H9 (cell line): ENCODE data around the gene ABHD1. TPM values are rescaled to one million over a fixed set of nuclear protein-coding genes. Genes with fewer than 3 reads are reported as not detected.

Experiments
- DNase-seq: peaks from one replicate; pipeline ENCODE4 v3.0.0-alpha.2; 2017
- H2AFZ ChIP-seq: one replicate; pipeline ENCODE4 v1.6.1; 2013; ENCODE audit warnings: mild to moderate bottlenecking, low read length, control low read depth, moderate library complexity
- H2AK5ac ChIP-seq: 2 replicates; pipeline ENCODE4 v1.6.1; 2013; ENCODE audit warnings: low read length, control low read depth, mixed read lengths; ENCODE audit not compliant: insufficient read length
- H2BK120ac ChIP-seq: one replicate; pipeline ENCODE4 v1.6.1; 2013; ENCODE audit warnings: low read depth, mild to moderate bottlenecking, low read length, control low read depth, inconsistent platforms; ENCODE audit not compliant: poor library complexity, severe bottlenecking
- H2BK12ac ChIP-seq: 2 replicates; pipeline ENCODE4 v1.6.1; 2013; ENCODE audit warnings: low read length, control low read depth, mixed read lengths, low read depth; ENCODE audit not compliant: insufficient read length
- H2BK15ac ChIP-seq: 2 replicates; pipeline ENCODE4 v1.6.1; 2013; ENCODE audit warnings: low read depth, low read length, control low read depth
- H2BK20ac ChIP-seq: one replicate; pipeline ENCODE4 v1.6.1; 2013; ENCODE audit warnings: low read depth, mild to moderate bottlenecking, low read length, control low read depth, inconsistent platforms; ENCODE audit not compliant: poor library complexity, severe bottlenecking
- H2BK5ac ChIP-seq: 2 replicates; pipeline ENCODE4 v1.6.1; 2013; ENCODE audit warnings: low read length, control low read depth, mixed read lengths; ENCODE audit not compliant: insufficient read length
- H3K14ac ChIP-seq: 2 replicates; pipeline ENCODE4 v1.6.1; 2013; ENCODE audit warnings: low read length, control low read depth; ENCODE audit not compliant: insufficient read depth
- H3K18ac ChIP-seq: 2 replicates; pipeline ENCODE4 v1.6.1; 2013; ENCODE audit warnings: low read depth, mild to moderate bottlenecking, mixed read lengths, low read length, control low read depth; ENCODE audit not compliant: insufficient read length
- H3K23ac ChIP-seq: 2 replicates; pipeline ENCODE4 v1.6.1; 2013; ENCODE audit warnings: low read length, control low read depth, mixed read lengths, low read depth; ENCODE audit not compliant: insufficient read length
- H3K23me2 ChIP-seq: 2 replicates; pipeline ENCODE4 v1.6.1; 2013; ENCODE audit warnings: low read depth, mild to moderate bottlenecking, mixed read lengths, low read length, control low read depth; ENCODE audit not compliant: insufficient read length, poor library complexity, severe bottlenecking
- H3K27ac ChIP-seq: 2 replicates; pipeline ENCODE4 v1.5.1; 2013; ENCODE audit warnings: low read length, control low read depth, mixed read lengths, low read depth; ENCODE audit not compliant: insufficient read length
- H3K27me3 ChIP-seq: 2 replicates; pipeline ENCODE4 v1.6.1; 2013; ENCODE audit warnings: low read length, control low read depth, inconsistent platforms; ENCODE audit not compliant: insufficient read depth
- H3K4ac ChIP-seq: 2 replicates; pipeline ENCODE4 v1.6.1; 2013; ENCODE audit warnings: low read depth, mild to moderate bottlenecking, control low read depth, inconsistent platforms, low read length, moderate library complexity
- H3K4me1 ChIP-seq: 2 replicates; pipeline ENCODE4 v1.6.1; 2013; ENCODE audit warnings: low read length, control low read depth, inconsistent platforms; ENCODE audit not compliant: insufficient read depth
- H3K4me2 ChIP-seq: 2 replicates; pipeline ENCODE4 v1.6.1; 2013; ENCODE audit warnings: low read length, control low read depth, mixed read lengths; ENCODE audit not compliant: insufficient read length, insufficient read depth
- H3K56ac ChIP-seq: 2 replicates; pipeline ENCODE4 v1.6.1; 2013; ENCODE audit warnings: low read depth, mild to moderate bottlenecking, mixed read lengths, low read length, control low read depth; ENCODE audit not compliant: insufficient read length
- H3K79me1 ChIP-seq: 2 replicates; pipeline ENCODE4 v1.6.1; 2013; ENCODE audit warnings: low read depth, mild to moderate bottlenecking, moderate library complexity, low read length, control low read depth, inconsistent platforms; ENCODE audit not compliant: insufficient read depth, poor library complexity, severe bottlenecking
- H3K79me2 ChIP-seq: 2 replicates; pipeline ENCODE4 v1.6.1; 2013; ENCODE audit warnings: low read length, control low read depth, inconsistent platforms; ENCODE audit not compliant: insufficient read depth
- H3K9ac ChIP-seq: 2 replicates; pipeline ENCODE4 v1.6.1; 2013; ENCODE audit warnings: low read length, control low read depth, mixed read lengths; ENCODE audit not compliant: insufficient read length; ENCODE audit errors: extremely low read depth
- H3K9me3 ChIP-seq: one replicate; pipeline ENCODE4 v1.6.1; 2013; ENCODE audit warnings: low read depth, low read length, inconsistent platforms; ENCODE audit not compliant: control insufficient read depth
- H3T11ph ChIP-seq: one replicate; pipeline ENCODE4 v1.6.1; 2013; ENCODE audit warnings: mild to moderate bottlenecking, low read length, control low read depth, inconsistent platforms
- H4K20me1 ChIP-seq: one replicate; pipeline ENCODE4 v1.6.1; 2013; ENCODE audit not compliant: control insufficient read depth, insufficient read length, insufficient read depth
- H4K5ac ChIP-seq: 2 replicates; pipeline ENCODE4 v1.6.1; 2013; ENCODE audit warnings: low read depth, mild to moderate bottlenecking, mixed read lengths, low read length, control low read depth; ENCODE audit not compliant: insufficient read length
- H4K8ac ChIP-seq: replicated peaks from 2 replicates; pipeline ENCODE4 v1.6.1; 2013; ENCODE audit warnings: low read length, control low read depth, mixed read lengths, low read depth; ENCODE audit not compliant: insufficient read length
- H4K91ac ChIP-seq: 2 replicates; pipeline ENCODE4 v1.6.1; 2013; ENCODE audit warnings: low read depth, mild to moderate bottlenecking, moderate library complexity, mixed read lengths, low read length, control low read depth; ENCODE audit not compliant: insufficient read length
- H3K27ac Mint-ChIP-seq, 3 experiments: 2 replicates in 2 of 3; 3 replicates in 1 of 3; pipeline ENCODE4 v1.8.0; 2020 to 2021; ENCODE audit warnings: mixed read lengths in 3 of 3, mild to moderate bottlenecking in 1 of 3, moderate library complexity in 1 of 3
- H3K27me3 Mint-ChIP-seq: 2 replicates; pipeline ENCODE4 v1.8.0; 2021; ENCODE audit warnings: low read depth, mild to moderate bottlenecking, moderate library complexity, mixed read lengths
- H3K36me3 Mint-ChIP-seq, 3 experiments: 2 replicates in 2 of 3; 3 replicates in 1 of 3; pipeline ENCODE4 v1.8.0; 2020 to 2021; ENCODE audit warnings: low read depth in 3 of 3, mixed read lengths in 3 of 3; ENCODE audit not compliant: insufficient read depth in 1 of 3
- H3K4me1 Mint-ChIP-seq, 2 experiments: 2 replicates each; pipeline ENCODE4 v1.8.0; 2020; ENCODE audit warnings: mixed read lengths in 2 of 2
- H3K4me3 Mint-ChIP-seq, 2 experiments: 2 replicates in 1 of 2; 3 replicates in 1 of 2; pipeline ENCODE4 v1.8.0; 2020 to 2021; ENCODE audit warnings: mild to moderate bottlenecking in 2 of 2, mixed read lengths in 2 of 2, moderate library complexity in 1 of 2
- H3K9me3 Mint-ChIP-seq, 2 experiments: 2 replicates in 1 of 2; 3 replicates in 1 of 2; pipeline ENCODE4 v1.8.0; 2020; ENCODE audit warnings: mild to moderate bottlenecking in 2 of 2, mixed read lengths in 2 of 2, moderate library complexity in 1 of 2
- WGBS: extraction: QIAGEN DNeasy Blood & Tissue Kit; methylation state at CpG from one replicate; pipeline ENCODE4 v1.1.7; 2013; ENCODE audit warnings: missing lambda C conversion rate, low lambda C conversion rate, mixed read lengths; ENCODE audit not compliant: insufficient read length; ENCODE audit errors: extremely low coverage; 5-methylcytosine and 5-hydroxymethylcytosine counted together
- total RNA-seq: library from RNA; stranded (reverse); gene quantifications from 2 replicates; pipeline ENCODE4 v1.2.1, GENCODE V29; 2021
- TF ChIP-seq, protein P1 (sequence below): fragments of 200-600 bp; sonication (generic); conservative IDR thresholded peaks from 3 replicates; pipeline ENCODE4 v1.8.0; 2021; ENCODE audit warnings: antibody characterized with exemption, mild to moderate bottlenecking

The ABHD1 gene
- total RNA-seq, 1 experiment from 2014 or later: 0.31 TPM

- Mint-ChIP-seq H3K36me3 (peaks cover 9 to 38% (median 34%) of the 10 kb centered on the region in 3 experiments), H3K4me1 (peaks cover 10 to 11% of the 10 kb centered on the region in 2 experiments), H3K9me3 (no peaks in the 10 kb centered on the region), H3K27ac (no peak overlapping the region), H3K27me3 (no peaks in the 10 kb centered on the region; the same call in none of the 2 replicates), H3K4me3 (peak overlapping the region in 1 of 2 experiments; percentile 20; a peak in 1 of 5 replicates)
- no peaks in the 10 kb centered on the region for H3K4me1 ChIP-seq
- peaks cover 2% of the 10 kb centered on the region; the same call in 1 of the 2 replicates for H3K79me2 ChIP-seq
- peaks cover 4% of the 10 kb centered on the region for H3K79me1 ChIP-seq
- no peak overlapping the region for H4K8ac ChIP-seq
- H3K56ac ChIP-seq: no peak overlapping the region
- H3K4me2 ChIP-seq: no peak overlapping the region
- H4K91ac ChIP-seq: no peak overlapping the region
- no peak overlapping the region for H3K18ac ChIP-seq
- H3K9me3 ChIP-seq: no peaks in the 10 kb centered on the region
- H3K23ac ChIP-seq: no peak overlapping the region
- TF ChIP-seq, protein P1, sequence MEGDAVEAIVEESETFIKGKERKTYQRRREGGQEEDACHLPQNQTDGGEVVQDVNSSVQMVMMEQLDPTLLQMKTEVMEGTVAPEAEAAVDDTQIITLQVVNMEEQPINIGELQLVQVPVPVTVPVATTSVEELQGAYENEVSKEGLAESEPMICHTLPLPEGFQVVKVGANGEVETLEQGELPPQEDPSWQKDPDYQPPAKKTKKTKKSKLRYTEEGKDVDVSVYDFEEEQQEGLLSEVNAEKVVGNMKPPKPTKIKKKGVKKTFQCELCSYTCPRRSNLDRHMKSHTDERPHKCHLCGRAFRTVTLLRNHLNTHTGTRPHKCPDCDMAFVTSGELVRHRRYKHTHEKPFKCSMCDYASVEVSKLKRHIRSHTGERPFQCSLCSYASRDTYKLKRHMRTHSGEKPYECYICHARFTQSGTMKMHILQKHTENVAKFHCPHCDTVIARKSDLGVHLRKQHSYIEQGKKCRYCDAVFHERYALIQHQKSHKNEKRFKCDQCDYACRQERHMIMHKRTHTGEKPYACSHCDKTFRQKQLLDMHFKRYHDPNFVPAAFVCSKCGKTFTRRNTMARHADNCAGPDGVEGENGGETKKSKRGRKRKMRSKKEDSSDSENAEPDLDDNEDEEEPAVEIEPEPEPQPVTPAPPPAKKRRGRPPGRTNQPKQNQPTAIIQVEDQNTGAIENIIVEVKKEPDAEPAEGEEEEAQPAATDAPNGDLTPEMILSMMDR: no peak
- no peak for DNase-seq
- no peaks in the 10 kb centered on the region for H3K27me3 ChIP-seq
- no peak overlapping the region for H2BK20ac ChIP-seq
- no peak overlapping the region for H2BK5ac ChIP-seq
- no peak overlapping the region for H3K14ac ChIP-seq
- H3K23me2 ChIP-seq: no peaks in the 10 kb centered on the region
- H2AFZ ChIP-seq: no peak overlapping the region
- WGBS: no CpG with 5 or more reads among the region's 11 CpGs
- H2BK120ac ChIP-seq: no peak overlapping the region
- no peak overlapping the region for H3K4ac ChIP-seq
- no peak overlapping the region for H2BK15ac ChIP-seq
- no peaks in the 10 kb centered on the region for H4K20me1 ChIP-seq
- H3T11ph ChIP-seq: no peak overlapping the region
- H3K27ac ChIP-seq: no peak overlapping the region
- no peak overlapping the region for H2BK12ac ChIP-seq
- H4K5ac ChIP-seq: no peak overlapping the region
- no peak overlapping the region for H2AK5ac ChIP-seq
- H3K9ac ChIP-seq: no peak overlapping the region
These were observed 7.8 kb downstream of the ABHD1 start for GRCh38 chr2:27131429-27131828.
